ENCODE measurements around the gene RPS21. TPM values are rescaled to one million over a fixed set of nuclear protein-coding genes. Genes with fewer than 3 reads are reported as not detected.

Gene RPS21
- total and polyA plus RNA-seq, 2 of the 13 experiments (the other 11 are each of a cell fraction or from before 2014, with no cell fraction given): 2,647 to 11,063 TPM

DNA sequence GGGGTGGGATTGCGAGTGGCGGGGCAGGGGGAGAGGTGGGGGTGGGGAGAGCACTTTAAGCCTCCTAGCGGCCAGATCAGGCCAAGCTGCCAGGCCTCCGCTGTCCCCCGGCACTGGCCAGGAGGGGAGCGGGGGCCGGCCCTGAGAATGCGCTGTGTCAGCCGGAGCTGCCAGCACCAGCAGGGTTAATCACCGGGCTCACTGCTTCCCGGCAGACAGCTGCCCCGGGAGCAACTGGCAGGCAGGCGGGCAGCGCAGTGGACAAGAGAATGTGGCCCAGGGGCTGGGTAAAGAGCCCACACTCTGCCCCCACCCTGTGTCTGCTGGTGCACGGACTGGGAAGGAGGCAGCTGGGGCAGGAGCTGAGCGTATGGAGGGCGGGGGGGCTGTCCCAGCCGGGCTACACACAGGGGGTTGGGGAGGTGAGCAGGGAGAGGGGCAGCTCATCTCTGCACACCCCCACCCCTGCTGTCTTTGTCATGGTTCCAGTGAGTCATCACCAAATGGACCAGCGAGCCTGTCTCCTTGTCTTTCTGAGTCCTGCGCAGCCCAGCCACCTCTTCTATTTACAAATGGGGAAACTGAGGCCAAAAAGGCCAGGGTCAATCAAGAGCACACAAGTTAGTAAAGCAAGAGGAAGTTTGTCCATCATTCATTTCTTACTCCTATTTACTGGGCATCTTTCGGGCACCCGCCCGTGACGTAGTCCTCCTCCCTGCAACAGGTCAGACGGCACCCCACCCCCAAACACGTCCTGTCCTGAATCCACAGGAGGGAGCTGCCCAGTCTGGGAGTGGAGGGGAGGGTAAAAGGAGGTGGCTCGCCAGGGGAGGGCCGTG, 17.7 kb upstream of the RPS21 start (continued):
- peak; percentile 7; the same call in 1 of the 2 replicates for TF ChIP-seq SALL1 (CRISPR knock-in tag; IDR thresholded peaks at IDR 0.05)
- no peak for TF ChIP-seq MIXL1 (CRISPR knock-in tag; IDR thresholded peaks at IDR 0.05)
- TF ChIP-seq TARDBP (CRISPR knock-in tag; IDR thresholded peaks at IDR 0.05): no peak; the same call in 1 of the 2 replicates
- peak; percentile 96 for TF ChIP-seq HNRNPK (IDR thresholded peaks at IDR 0.05; ENCODE audit: low read depth, low read length, poor library complexity, severe bottlenecking)
- TF ChIP-seq ZNF629 (CRISPR knock-in tag; conservative IDR thresholded peaks at IDR 0.05): 0 out of 2 replicates have a peak, but pooled peaks have one; percentile 20
- no peak for TF ChIP-seq HIVEP1 (CRISPR knock-in tag; IDR thresholded peaks at IDR 0.05)
- no peak for TF ChIP-seq NFE2L2 (IDR thresholded peaks at IDR 0.05; ENCODE audit: low read length)
- no peak for TF ChIP-seq ZNF30 (CRISPR knock-in tag; IDR thresholded peaks at IDR 0.05)
- TF ChIP-seq SOX5 (CRISPR knock-in tag; IDR thresholded peaks at IDR 0.05; ENCODE audit: borderline replicate concordance): no peak
- 0 out of 2 replicates have a peak, but pooled peaks have one; percentile 35 for TF ChIP-seq HMG20A (CRISPR knock-in tag; IDR thresholded peaks at IDR 0.05; ENCODE audit: borderline replicate concordance)
- TF ChIP-seq, protein P1, sequence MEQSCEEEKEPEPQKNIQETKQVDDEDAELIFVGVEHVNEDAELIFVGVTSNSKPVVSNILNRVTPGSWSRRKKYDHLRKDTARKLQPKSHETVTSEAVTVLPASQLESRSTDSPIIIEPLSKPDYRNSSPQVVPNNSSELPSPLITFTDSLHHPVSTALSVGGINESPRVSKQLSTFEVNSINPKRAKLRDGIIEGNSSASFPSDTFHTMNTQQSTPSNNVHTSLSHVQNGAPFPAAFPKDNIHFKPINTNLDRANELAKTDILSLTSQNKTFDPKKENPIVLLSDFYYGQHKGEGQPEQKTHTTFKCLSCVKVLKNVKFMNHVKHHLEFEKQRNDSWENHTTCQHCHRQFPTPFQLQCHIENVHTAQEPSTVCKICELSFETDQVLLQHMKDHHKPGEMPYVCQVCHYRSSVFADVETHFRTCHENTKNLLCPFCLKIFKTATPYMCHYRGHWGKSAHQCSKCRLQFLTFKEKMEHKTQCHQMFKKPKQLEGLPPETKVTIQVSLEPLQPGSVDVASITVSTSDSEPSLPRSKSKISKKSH (CRISPR knock-in tag; IDR thresholded peaks at IDR 0.05; ENCODE audit: borderline replicate concordance): no peak
- TF ChIP-seq EHMT2 (IDR thresholded peaks at IDR 0.05; ENCODE audit: borderline replicate concordance, low read depth, low read length): no peak
- TF ChIP-seq, protein P2, sequence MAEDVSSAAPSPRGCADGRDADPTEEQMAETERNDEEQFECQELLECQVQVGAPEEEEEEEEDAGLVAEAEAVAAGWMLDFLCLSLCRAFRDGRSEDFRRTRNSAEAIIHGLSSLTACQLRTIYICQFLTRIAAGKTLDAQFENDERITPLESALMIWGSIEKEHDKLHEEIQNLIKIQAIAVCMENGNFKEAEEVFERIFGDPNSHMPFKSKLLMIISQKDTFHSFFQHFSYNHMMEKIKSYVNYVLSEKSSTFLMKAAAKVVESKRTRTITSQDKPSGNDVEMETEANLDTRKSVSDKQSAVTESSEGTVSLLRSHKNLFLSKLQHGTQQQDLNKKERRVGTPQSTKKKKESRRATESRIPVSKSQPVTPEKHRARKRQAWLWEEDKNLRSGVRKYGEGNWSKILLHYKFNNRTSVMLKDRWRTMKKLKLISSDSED (CRISPR knock-in tag; IDR thresholded peaks at IDR 0.05): no peak
- TF ChIP-seq POGZ (CRISPR knock-in tag; IDR thresholded peaks at IDR 0.05): no peak; the same call in 1 of the 2 replicates
- peak; percentile 10; the same call in 1 of the 2 replicates for TF ChIP-seq ZNF121 (CRISPR knock-in tag; IDR thresholded peaks at IDR 0.05)
- peak; percentile 41; the same call in 1 of the 2 replicates for TF ChIP-seq ZNF788 (CRISPR knock-in tag; IDR thresholded peaks at IDR 0.05; ENCODE audit: borderline replicate concordance)
- no peak for TF ChIP-seq TCF7L2 (IDR thresholded peaks at IDR 0.05; ENCODE audit: low read depth, low read length)
- TF ChIP-seq ZFP90 (CRISPR knock-in tag; IDR thresholded peaks at IDR 0.05; ENCODE audit: borderline replicate concordance): no peak
- peak; percentile 45; the same call in 1 of the 2 replicates for TF ChIP-seq POLR2G (IDR thresholded peaks at IDR 0.05; ENCODE audit: low read depth, low read length)
- no peak for TF ChIP-seq MIER2 (CRISPR knock-in tag; IDR thresholded peaks at IDR 0.05)
- no peak for TF ChIP-seq ZNF460 (CRISPR knock-in tag; IDR thresholded peaks at IDR 0.05; ENCODE audit: borderline replicate concordance)
- TF ChIP-seq, protein P3, sequence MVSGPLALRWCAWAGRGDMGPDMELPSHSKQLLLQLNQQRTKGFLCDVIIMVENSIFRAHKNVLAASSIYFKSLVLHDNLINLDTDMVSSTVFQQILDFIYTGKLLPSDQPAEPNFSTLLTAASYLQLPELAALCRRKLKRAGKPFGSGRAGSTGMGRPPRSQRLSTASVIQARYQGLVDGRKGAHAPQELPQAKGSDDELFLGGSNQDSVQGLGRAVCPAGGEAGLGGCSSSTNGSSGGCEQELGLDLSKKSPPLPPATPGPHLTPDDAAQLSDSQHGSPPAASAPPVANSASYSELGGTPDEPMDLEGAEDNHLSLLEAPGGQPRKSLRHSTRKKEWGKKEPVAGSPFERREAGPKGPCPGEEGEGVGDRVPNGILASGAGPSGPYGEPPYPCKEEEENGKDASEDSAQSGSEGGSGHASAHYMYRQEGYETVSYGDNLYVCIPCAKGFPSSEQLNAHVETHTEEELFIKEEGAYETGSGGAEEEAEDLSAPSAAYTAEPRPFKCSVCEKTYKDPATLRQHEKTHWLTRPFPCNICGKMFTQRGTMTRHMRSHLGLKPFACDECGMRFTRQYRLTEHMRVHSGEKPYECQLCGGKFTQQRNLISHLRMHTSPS (CRISPR knock-in tag; IDR thresholded peaks at IDR 0.05; ENCODE audit: low read depth): 0 out of 2 replicates have a peak, but pooled peaks have one; percentile 56
- TF ChIP-seq ETV6 (CRISPR knock-in tag; conservative IDR thresholded peaks at IDR 0.05): no peak; the same call in 1 of the 2 replicates
- TF ChIP-seq ZNF660 (CRISPR knock-in tag; IDR thresholded peaks at IDR 0.05; ENCODE audit: borderline replicate concordance, low read depth): no peak
- TF ChIP-seq ZNF136 (CRISPR knock-in tag; IDR thresholded peaks at IDR 0.05; ENCODE audit: low read depth): no peak
- no peak for TF ChIP-seq ZNF75D (CRISPR knock-in tag; IDR thresholded peaks at IDR 0.05; ENCODE audit: borderline replicate concordance)
- TF ChIP-seq ZNF251 (CRISPR knock-in tag; IDR thresholded peaks at IDR 0.05): no peak

Data from HepG2 (cell line).